Measurements from ENCODE around the gene PAMR1. TPM values are rescaled to one million over a fixed set of nuclear protein-coding genes. Genes with fewer than 3 reads are reported as not detected.

PAMR1 gene
- total and polyA plus RNA-seq, 12 donors = 2.7 to 13.8 (median 5.2) TPM

GRCh38 chr11:35491231-35491871 is 34.1 kb downstream of the PAMR1 start:
- WGBS, 2 donors = 70 to 74% methylated on average over 4 of the region's 4 CpGs
- Histone ChIP-seq H3K27me3 (peaks cover 0 to 13% (median 9%) of the 10 kb centered on the region in 7 donors), H3K4me1 (peaks cover 0 to 12% (median 0%) of the 10 kb centered on the region in 9 donors), H3K27ac (no peak overlapping the region), H3K9me3 (no peaks in the 10 kb centered on the region), H3K36me3 (peaks cover 0 to 7% (median 0%) of the 10 kb centered on the region in 9 donors), H3K4me3 (no peak overlapping the region)
- DNase-seq = no peak
- no peak for ATAC-seq
- no peak for TF ChIP-seq CTCF (IDR thresholded peaks at IDR 0.05)
- intact Hi-C loops (cut with DNase I) = no loop called here

GRCh38 chr11:35488117-35488516 is 37.3 kb downstream of the PAMR1 start:
- no peak for TF ChIP-seq CTCF (IDR thresholded peaks at IDR 0.05)
- H3K27ac ChIP-seq = no peak overlapping the region
- H3K27me3 ChIP-seq = peaks cover 0 to 17% (median 8%) of the 10 kb centered on the region in 7 donors
- H3K4me1 ChIP-seq = peaks cover 0 to 12% (median 0%) of the 10 kb centered on the region in 9 donors
- WGBS, 2 donors = 66 to 69% methylated on average over 1 of the region's 1 CpG
- DNase-seq = no peak
- H3K4me3 ChIP-seq = no peak overlapping the region
- H3K36me3 ChIP-seq = peaks cover 0 to 7% (median 0%) of the 10 kb centered on the region in 9 donors
- H3K9me3 ChIP-seq = peaks cover 0 to 5% (median under 1%) of the 10 kb centered on the region in 11 donors
- no peak for ATAC-seq
- intact Hi-C loops (cut with DNase I) = loop anchor here in 7 of 10 donors (5.0 to 10.0 kb wide), 7 partner anchors 93 to 779 kb away; partner anchors contain the start of gene FJX1 (in 1 of the 7)

- Histone ChIP-seq H3K36me3 (peaks cover 0 to 7% (median 0%) of the 10 kb centered on the region in 9 donors), H3K9me3 (peaks cover 0 to 10% (median 5%) of the 10 kb centered on the region in 11 donors), H3K4me1 (peaks cover 0 to 12% (median 0%) of the 10 kb centered on the region in 9 donors), H3K27ac (peak overlapping the region in 1 of 10 donors; percentile 26), H3K27me3 (peaks cover 0 to 17% (median 8%) of the 10 kb centered on the region in 7 donors), H3K4me3 (no peak overlapping the region)
- WGBS, 2 donors = 13 to 19% methylated on average over 6 of the region's 6 CpGs
- intact Hi-C loops (cut with DNase I) = loop anchor here in 7 of 10 donors (5.0 to 10.0 kb wide), 7 partner anchors 93 to 780 kb away; partner anchors contain the start of gene FJX1 (in 1 of the 7)
- peak in 5 of 8 donors; percentile 32 to 57 (median 53) for ATAC-seq
- TF ChIP-seq CTCF (IDR thresholded peaks at IDR 0.05) = peak in 8 of 9 donors; percentile 14 to 55 (median 49)
- peak in 1 of 2 donors; percentile 15 for DNase-seq
Observed at GRCh38 chr11:35487532-35488078, 37.8 kb downstream of the PAMR1 start.

- DNase-seq = no peak
- TF ChIP-seq CTCF (IDR thresholded peaks at IDR 0.05) = no peak
- ATAC-seq = no peak
- Histone ChIP-seq H3K9me3 (peaks cover 0 to 15% (median 6%) of the 10 kb centered on the region in 11 donors), H3K27ac (no peak overlapping the region), H3K36me3 (peaks cover 0 to 7% (median 0%) of the 10 kb centered on the region in 9 donors), H3K27me3 (peaks cover 0 to 17% (median 8%) of the 10 kb centered on the region in 7 donors), H3K4me1 (peaks cover 0 to 12% (median 0%) of the 10 kb centered on the region in 9 donors), H3K4me3 (no peak overlapping the region)
- intact Hi-C loops (cut with DNase I) = loop anchor here in 7 of 10 donors (5.0 to 10.0 kb wide), 7 partner anchors 92 to 780 kb away; partner anchors contain the start of gene FJX1 (in 1 of the 7)
- WGBS, 2 donors = 90 to 95% methylated on average over 2 of the region's 2 CpGs
Observed at GRCh38 chr11:35486934-35487333, 38.5 kb downstream of the PAMR1 start.

All from heart right ventricle (tissue), 16 donors.